Keratinocyte (primary cell): ENCODE measurements around the gene SLC27A4. TPM values are rescaled to one million over a fixed set of nuclear protein-coding genes. Genes with fewer than 3 reads are reported as not detected.
A peak's percentile ranks its signal among the peaks of the same experiment; 100 is the strongest.

ENCODE experiments used
- DNase-seq: peaks from one replicate; pipeline ENCODE4 v3.0.0-alpha.2; 2011; ENCODE audit warnings: low read depth, missing footprints, low spot score
- FAIRE-seq: peaks from 2 replicates; lab custom pipeline; 2011; peaks lifted over from hg19 to GRCh38; lab: Jason Lieb, UNC
- H2AFZ ChIP-seq: 2 replicates; pipeline ENCODE4 v1.6.0; 2012; ENCODE audit warnings: low read length, control low read depth, inconsistent platforms; ENCODE audit not compliant: control insufficient read depth
- H3K27ac ChIP-seq: 2 replicates; pipeline ENCODE4 v1.5.1; 2011; ENCODE audit warnings: low read length; ENCODE audit not compliant: control insufficient read depth, insufficient read depth
- H3K27me3 ChIP-seq: 3 replicates; pipeline ENCODE4 v1.6.0; 2011; ENCODE audit warnings: low read length; ENCODE audit not compliant: control insufficient read depth, insufficient read depth; ENCODE audit errors: extremely low read depth
- H3K36me3 ChIP-seq, 2 experiments: 2 replicates in 1 of 2; 3 replicates in 1 of 2; pipeline ENCODE4 v1.5.1; 2011; ENCODE audit warnings: low read length in 2 of 2, mild to moderate bottlenecking in 1 of 2; ENCODE audit not compliant: control insufficient read depth in 2 of 2, insufficient read depth in 2 of 2; ENCODE audit errors: extremely low read depth in 1 of 2
- H3K4me1 ChIP-seq: 3 replicates; pipeline ENCODE4 v1.5.1; 2011; ENCODE audit warnings: low read length; ENCODE audit not compliant: control insufficient read depth, insufficient read depth; ENCODE audit errors: extremely low read depth
- H3K4me2 ChIP-seq: 3 replicates; pipeline ENCODE4 v1.6.0; 2011; ENCODE audit warnings: low read depth, low read length; ENCODE audit not compliant: control insufficient read depth, insufficient read depth; ENCODE audit errors: extremely low read depth
- H3K4me3 ChIP-seq, 3 experiments: fragments of 200-600 bp in 1 of 3; sonication (generic) in 1 of 3; 2 replicates in 2 of 3; 3 replicates in 1 of 3; pipeline ENCODE4 v1.5.1; 2011 to 2016; ENCODE audit warnings: low read length in 3 of 3, mild to moderate bottlenecking in 3 of 3, control low read depth in 2 of 3, inconsistent platforms in 1 of 3, low read depth in 1 of 3, mixed read lengths in 1 of 3, mixed run types in 1 of 3, moderate library complexity in 1 of 3; ENCODE audit not compliant: control insufficient read depth in 2 of 3, insufficient read depth in 2 of 3; ENCODE audit errors: extremely low read depth in 1 of 3
- H3K79me2 ChIP-seq: 2 replicates; pipeline ENCODE4 v1.6.0; 2012; ENCODE audit warnings: low read length; ENCODE audit not compliant: control insufficient read depth, insufficient read depth
- H3K9ac ChIP-seq: 3 replicates; pipeline ENCODE4 v1.6.0; 2011; ENCODE audit warnings: low read length; ENCODE audit not compliant: control insufficient read depth, insufficient read depth; ENCODE audit errors: extremely low read depth
- H3K9me1 ChIP-seq: 3 replicates; pipeline ENCODE4 v1.6.0; 2011; ENCODE audit warnings: low read length; ENCODE audit not compliant: control insufficient read depth, insufficient read depth; ENCODE audit errors: extremely low read depth
- H3K9me3 ChIP-seq: 2 replicates; pipeline ENCODE4 v1.5.1; 2012; ENCODE audit warnings: low read depth, low read length; ENCODE audit not compliant: control insufficient read depth
- H4K20me1 ChIP-seq: 3 replicates; pipeline ENCODE4 v1.6.0; 2011; ENCODE audit warnings: low read length; ENCODE audit not compliant: control insufficient read depth, insufficient read depth; ENCODE audit errors: extremely low read depth
- CTCF ChIP-seq, 3 experiments: IDR thresholded peaks in 1 of 3; conservative IDR thresholded peaks in 1 of 3; optimal IDR thresholded peaks in 1 of 3; 2 replicates in 2 of 3; 3 replicates in 1 of 3; pipeline versions ENCODE3 to v1.5.1; 2011; ENCODE audit warnings: low read length in 3 of 3, mild to moderate bottlenecking in 3 of 3, moderate library complexity in 2 of 3, control low read depth in 1 of 3, inconsistent platforms in 1 of 3; ENCODE audit not compliant: insufficient read depth in 2 of 3; ENCODE audit errors: extremely low read depth in 1 of 3
- EZH2 ChIP-seq: IDR thresholded peaks from one replicate; pipeline ENCODE4 v1.6.1; 2012; ENCODE audit warnings: inconsistent platforms, mild to moderate bottlenecking, low read length, moderate library complexity
- dilution Hi-C: fragments of 300-500 bp; cut with MboI; formaldehyde crosslinking; loops from one replicate; pipeline ENCODE4 v1.7.0; 2020; ENCODE audit warnings: low sequenced_read_pairs; ENCODE audit not compliant: extremely low pct_ligation_motif_present
- polyA plus RNA-seq, 5 experiments: library from polyadenylated mRNA; depleted of rRNA in 3 of 5; stranded (reverse) in 3 of 5; stranded (forward) in 1 of 5; unstranded in 1 of 5; fragments of >200 nt; gene quantifications; 1 replicate in 1 of 5; 2 replicates in 3 of 5; 3 replicates in 1 of 5; pipeline versions ENCODE4 v1.2.1 to v1.2.3, GENCODE V29; 2011 to 2012; ENCODE audit warnings: missing spikeins in 2 of 5, low read depth in 1 of 5, low replicate concordance in 1 of 5

Gene SLC27A4
- polyA plus RNA-seq, 1 donor (not counting 4 experiments of a cell fraction or from before 2014, with no cell fraction given), result 17.3 TPM

GRCh38 chr9:128409978-128410377 lies 69.7 kb downstream of the SLC27A4 start:
- Histone ChIP-seq H3K9me3 (no peaks in the 10 kb centered on the region), H3K36me3 (no peaks in the 10 kb centered on the region), H3K9ac (no peak overlapping the region), H3K4me1 (no peaks in the 10 kb centered on the region), H2AFZ (no peak overlapping the region), H3K9me1 (no peaks in the 10 kb centered on the region), H3K79me2 (no peaks in the 10 kb centered on the region), H4K20me1 (no peaks in the 10 kb centered on the region), H3K27me3 (peaks cover 27% of the 10 kb centered on the region), H3K27ac (no peak overlapping the region), H3K4me3 (no peak overlapping the region), H3K4me2 (no peak overlapping the region)
- dilution Hi-C loops, result no loop called here
- TF ChIP-seq CTCF (optimal IDR thresholded peaks at IDR 0.05 in 1 of 3, IDR thresholded peaks at IDR 0.05 in 1 of 3, conservative IDR thresholded peaks at IDR 0.05 in 1 of 3; ENCODE audit: extremely low read depth in 1 of 3, insufficient read depth in 2 of 3, low read length in 3 of 3) (peak; percentile 33 to 50 (median 40)), EZH2 (no peak)
- FAIRE-seq, result no peak
- no peak for DNase-seq

Other genes with a start within 250 kb of the SLC27A4 start
- gene PTGES2, start 212.8 kb upstream of the SLC27A4 start, polyA plus RNA-seq, result 61.3 to 71.3 TPM (median 68.7 TPM) in 3 replicates
- gene LCN2, start 191.1 kb upstream of the SLC27A4 start, polyA plus RNA-seq, result 28.9 to 77.4 TPM (median 67.4 TPM) in 3 replicates
- 35.9 to 89.0 TPM (median 50.9 TPM) in 3 replicates for gene BBLN, start 180.3 kb upstream of the SLC27A4 start, polyA plus RNA-seq
- gene CIZ1, start 149.0 kb upstream of the SLC27A4 start, polyA plus RNA-seq, result 23.5 to 30.9 TPM (median 28.1 TPM) in 3 replicates
- gene DNM1, start 137.1 kb upstream of the SLC27A4 start, polyA plus RNA-seq, result 0.25 to 0.34 TPM (median 0.31 TPM) in 3 replicates
- gene GOLGA2, start 64.5 kb upstream of the SLC27A4 start, polyA plus RNA-seq, result 31.9 to 48.8 TPM (median 41.6 TPM) in 3 replicates
- 35.9 to 39.4 TPM (median 38.4 TPM) in 3 replicates for gene SWI5, start 64.3 kb upstream of the SLC27A4 start, polyA plus RNA-seq
- 15.5 to 25.8 TPM (median 17.2 TPM) in 3 replicates for gene TRUB2, start 18.1 kb upstream of the SLC27A4 start, polyA plus RNA-seq
- gene COQ4, start 17.7 kb upstream of the SLC27A4 start, polyA plus RNA-seq, result 32.6 to 39.8 TPM (median 33.4 TPM) in 3 replicates
- 29.1 to 32.4 TPM (median 31.1 TPM) in 3 replicates for gene URM1, start 30.8 kb downstream of the SLC27A4 start, polyA plus RNA-seq
- 15.9 to 39.7 TPM (median 25.9 TPM) in 3 replicates for gene CERCAM, start 80.3 kb downstream of the SLC27A4 start, polyA plus RNA-seq
- 6.6 to 16.3 TPM (median 14.0 TPM) in 3 replicates for gene ODF2, start 115.5 kb downstream of the SLC27A4 start, polyA plus RNA-seq
- gene GLE1, start 164.2 kb downstream of the SLC27A4 start, polyA plus RNA-seq, result 22.2 to 28.3 TPM (median 24.4 TPM) in 3 replicates
- 98.7 to 112 TPM (median 101 TPM) in 3 replicates for gene SPTAN1, start 212.1 kb downstream of the SLC27A4 start, polyA plus RNA-seq